Anterior cingulate cortex (tissue), 58 donors: ENCODE results near the gene SI.
"Not testable (repeated sequence)": the region's sequence is repeated elsewhere in the genome, so short reads cannot be mapped to it uniquely, and the experiment has no call there.

Experiments used
- DNase-seq, 58 donors: peaks; one replicate each; lab custom pipeline; 2025; lab: John Stamatoyannopoulos, UW

Gene SI

GRCh38 chr3:165078293-165078692 is at the start of gene SI:
Gene SI, minus strand, starts transcription at chr3:165078496. Its CDS starts 2,484 bp downstream, at chr3:165076012.
- no peak for DNase-seq

GRCh38 chr3:165125836-165126235 is 47.5 kb upstream of the SI start:
- no peak for DNase-seq

- DNase-seq: no peak
Observed at GRCh38 chr3:165111401-165111800, 33.1 kb upstream of the SI start.

GRCh38 chr3:165103616-165104015 is 25.3 kb upstream of the SI start:
- no peak for DNase-seq

GRCh38 chr3:165082650-165083049 is 4.4 kb upstream of the SI start:
- DNase-seq: no peak

- DNase-seq: no peak
Observed at GRCh38 chr3:165081183-165081582, 2.9 kb upstream of the SI start.

- DNase-seq: no peak
Observed at GRCh38 chr3:165075695-165076094, 2.6 kb downstream of the SI start.

GRCh38 chr3:165070682-165071081 is 7.6 kb downstream of the SI start:
- no peak for DNase-seq

- no peak for DNase-seq
Observed at GRCh38 chr3:165056510-165056909, 21.8 kb downstream of the SI start.

- no peak for DNase-seq
Observed at GRCh38 chr3:165040186-165040585, 38.1 kb downstream of the SI start.

- DNase-seq: no peak
Observed at GRCh38 chr3:165011557-165011956, 66.7 kb downstream of the SI start.

GRCh38 chr3:164984947-164985346 is 93.3 kb downstream of the SI start:
- no peak for DNase-seq

- no peak for DNase-seq
Observed at GRCh38 chr3:164962610-164963009, 115.7 kb downstream of the SI start.

GRCh38 chr3:164952966-164953365 is 125.3 kb downstream of the SI start:
- DNase-seq: no peak

GRCh38 chr3:164951403-164951802 is 126.9 kb downstream of the SI start:
- not testable (repeated sequence) for DNase-seq

GRCh38 chr3:164940745-164941144 is 137.6 kb downstream of the SI start:
- no peak for DNase-seq

GRCh38 chr3:164929642-164930041 is 148.7 kb downstream of the SI start:
- no peak for DNase-seq
